ENCODE measurements around the gene AP5B1.

- TF ChIP-seq CTCF (IDR thresholded peaks at IDR 0.05) = peak in 2 of 6 experiments; percentile 12 to 24
- no peak for TF ChIP-seq POLR2A (IDR thresholded peaks at IDR 0.05)
Measured at GRCh38 chr11:65744026-65744698, 36.6 kb downstream of the AP5B1 start.

Data from esophagus squamous epithelium (tissue), 4 donors.